ENCODE results near the gene NFE2L1. TPM values are rescaled to one million over a fixed set of nuclear protein-coding genes. Genes with fewer than 3 reads are reported as not detected.

NFE2L1 gene
- total RNA-seq, 2 experiments from 2014 or later: 69.4 to 70.2 TPM

GRCh38 chr17:48052956-48053757 lies 5.0 kb downstream of the NFE2L1 start:
- Mint-ChIP-seq H3K4me1 (peaks cover 68% of the 10 kb centered on the region), H3K9me3 (no peaks in the 10 kb centered on the region), H3K27me3 (no peaks in the 10 kb centered on the region), H3K36me3 (ENCODE audit: low read depth) (peaks cover 75% of the 10 kb centered on the region), H3K27ac (peak overlapping the region; percentile 58), H3K4me3 (no peak overlapping the region)
- CTCF ChIA-PET: interaction anchor here (1.1 to 1.9 kb wide), 2 partner anchors 22 to 26 kb away, joined by 3 to 10 read pairs; no protein-coding TSS in a partner anchor
- POLR2A ChIA-PET: interaction anchor here (0.8 to 1.3 kb wide), 2 partner anchors 11 to 17 kb away, joined by 3 to 4 read pairs; no protein-coding TSS in a partner anchor
- DNase-seq: no peak

- ChIA-PET POLR2A (no interaction called here), CTCF (interaction anchor here (1.9 kb wide), 1 partner anchor 26 kb away, joined by 10 read pairs; no protein-coding TSS in a partner anchor)
- Mint-ChIP-seq H3K4me3 (no peak overlapping the region), H3K4me1 (peaks cover 66% of the 10 kb centered on the region), H3K9me3 (no peaks in the 10 kb centered on the region), H3K27me3 (no peaks in the 10 kb centered on the region), H3K36me3 (ENCODE audit: low read depth) (peaks cover 79% of the 10 kb centered on the region), H3K27ac (peak overlapping the region; percentile 36)
- no peak for DNase-seq
These were observed 5.6 kb downstream of the NFE2L1 start for GRCh38 chr17:48053758-48054237.

- POLR2A ChIA-PET: interaction anchor here (2.2 kb wide), 1 partner anchor 8 kb away, joined by 16 read pairs; the partner anchor contains the start of gene NFE2L1
- CTCF ChIA-PET: interaction anchor here (1.6 to 2.0 kb wide), 4 partner anchors 18 to 28 kb away, joined by 5 to 10 read pairs (median 6); no protein-coding TSS in a partner anchor
- no peak overlapping the region for H3K4me3 Mint-ChIP-seq
These were observed 6.4 kb downstream of the NFE2L1 start for GRCh38 chr17:48054238-48055185.

GRCh38 chr17:48055531-48056245 lies 7.5 kb downstream of the NFE2L1 start:
- Mint-ChIP-seq H3K9me3 (no peaks in the 10 kb centered on the region), H3K27ac (peak overlapping the region; percentile 80), H3K4me3 (peak overlapping the region; percentile 29), H3K36me3 (ENCODE audit: low read depth) (peaks cover 85% of the 10 kb centered on the region), H3K27me3 (no peaks in the 10 kb centered on the region), H3K4me1 (peaks cover 52% of the 10 kb centered on the region)
- peak; percentile 41 for DNase-seq
- POLR2A ChIA-PET: interaction anchor here (1.5 to 2.2 kb wide), 2 partner anchors 9 to 12 kb away, joined by 4 to 16 read pairs; partner anchors contain the start of gene NFE2L1
- CTCF ChIA-PET: interaction anchor here (0.9 to 2.0 kb wide), 5 partner anchors 13 to 85 kb away, joined by 4 to 6 read pairs (median 6); partner anchors contain the start of gene CDK5RAP3

More at GRCh38 chr17:48054238-48055185, 6.4 kb downstream of the NFE2L1 start:
- Mint-ChIP-seq H3K27me3 (no peaks in the 10 kb centered on the region), H3K4me1 (peaks cover 61% of the 10 kb centered on the region), H3K36me3 (ENCODE audit: low read depth) (peaks cover 84% of the 10 kb centered on the region), H3K27ac (peak overlapping the region; percentile 80), H3K9me3 (no peaks in the 10 kb centered on the region)
- DNase-seq: no peak

- peaks cover 47% of the 10 kb centered on the region for H3K4me1 Mint-ChIP-seq
- no peak for DNase-seq
- H3K27ac Mint-ChIP-seq: peak overlapping the region; percentile 80
- H3K36me3 Mint-ChIP-seq (ENCODE audit: low read depth): peaks cover 83% of the 10 kb centered on the region
- ChIA-PET POLR2A (interaction anchor here (1.5 to 2.2 kb wide), 2 partner anchors 9 to 13 kb away, joined by 4 to 16 read pairs; partner anchors contain the start of gene NFE2L1), CTCF (interaction anchor here (1.2 to 2.0 kb wide), 4 partner anchors 20 to 85 kb away, joined by 5 to 6 read pairs (median 6); partner anchors contain the start of gene CDK5RAP3)
- H3K9me3 Mint-ChIP-seq: no peaks in the 10 kb centered on the region
- H3K27me3 Mint-ChIP-seq: no peaks in the 10 kb centered on the region
- H3K4me3 Mint-ChIP-seq: peak overlapping the region; percentile 27
These were observed 8.1 kb downstream of the NFE2L1 start for GRCh38 chr17:48056246-48056745.

GRCh38 chr17:48056879-48057278 lies 8.7 kb downstream of the NFE2L1 start:
- no peaks in the 10 kb centered on the region for H3K27me3 Mint-ChIP-seq
- H3K9me3 Mint-ChIP-seq: no peaks in the 10 kb centered on the region
- peaks cover 83% of the 10 kb centered on the region for H3K36me3 Mint-ChIP-seq (ENCODE audit: low read depth)
- no peak for DNase-seq
- H3K4me3 Mint-ChIP-seq: no peak overlapping the region
- H3K27ac Mint-ChIP-seq: peak overlapping the region; percentile 80
- ChIA-PET CTCF (interaction anchor here (1.5 to 2.0 kb wide), 2 partner anchors 23 to 32 kb away, joined by 3 to 6 read pairs; no protein-coding TSS in a partner anchor), POLR2A (interaction anchor here (1.5 to 2.4 kb wide), 3 partner anchors 8 to 13 kb away, joined by 4 to 17 read pairs (median 16); partner anchors contain the start of gene NFE2L1)
- H3K4me1 Mint-ChIP-seq: peaks cover 42% of the 10 kb centered on the region

- no peak overlapping the region for H3K4me3 Mint-ChIP-seq
- peaks cover 80% of the 10 kb centered on the region for H3K36me3 Mint-ChIP-seq (ENCODE audit: low read depth)
- no peaks in the 10 kb centered on the region for H3K27me3 Mint-ChIP-seq
- DNase-seq: no peak
- peak overlapping the region; percentile 80 for H3K27ac Mint-ChIP-seq
- ChIA-PET CTCF (interaction anchor here (1.5 kb wide), 2 partner anchors 11 to 32 kb away, joined by 3 to 5 read pairs; no protein-coding TSS in a partner anchor), POLR2A (interaction anchor here (1.3 to 2.4 kb wide), 2 partner anchors 9 to 15 kb away, joined by 4 to 17 read pairs; partner anchors contain the start of gene NFE2L1)
- no peaks in the 10 kb centered on the region for H3K9me3 Mint-ChIP-seq
- H3K4me1 Mint-ChIP-seq: peaks cover 37% of the 10 kb centered on the region
These were observed 9.5 kb downstream of the NFE2L1 start for GRCh38 chr17:48057626-48058025.

- H3K9me3 Mint-ChIP-seq: no peaks in the 10 kb centered on the region
- ChIA-PET CTCF (interaction anchor here (1.5 to 1.6 kb wide), 3 partner anchors 10 to 33 kb away, joined by 3 to 5 read pairs (median 3); no protein-coding TSS in a partner anchor), POLR2A (interaction anchor here (1.0 to 2.4 kb wide), 3 partner anchors 10 to 16 kb away, joined by 3 to 17 read pairs (median 4); partner anchors contain the start of gene NFE2L1)
- H3K27ac Mint-ChIP-seq: peak overlapping the region; percentile 31
- H3K4me1 Mint-ChIP-seq: peaks cover 28% of the 10 kb centered on the region
- peaks cover 73% of the 10 kb centered on the region for H3K36me3 Mint-ChIP-seq (ENCODE audit: low read depth)
- H3K27me3 Mint-ChIP-seq: no peaks in the 10 kb centered on the region
- no peak for DNase-seq
- H3K4me3 Mint-ChIP-seq: no peak overlapping the region
These were observed 10.4 kb downstream of the NFE2L1 start for GRCh38 chr17:48058393-48059124.

GRCh38 chr17:48059125-48059668 lies 11.0 kb downstream of the NFE2L1 start:
- H3K9me3 Mint-ChIP-seq: no peaks in the 10 kb centered on the region
- no peak overlapping the region for H3K4me3 Mint-ChIP-seq
- no peaks in the 10 kb centered on the region for H3K27me3 Mint-ChIP-seq
- POLR2A ChIA-PET: interaction anchor here (2.4 kb wide), 1 partner anchor 11 kb away, joined by 17 read pairs; the partner anchor contains the start of gene NFE2L1
- DNase-seq: no peak
- CTCF ChIA-PET: interaction anchor here (1.5 to 1.6 kb wide), 2 partner anchors 9 to 34 kb away, joined by 3 to 5 read pairs; no protein-coding TSS in a partner anchor
- H3K36me3 Mint-ChIP-seq (ENCODE audit: low read depth): peaks cover 74% of the 10 kb centered on the region
- H3K4me1 Mint-ChIP-seq: peaks cover 24% of the 10 kb centered on the region
- H3K27ac Mint-ChIP-seq: no peak overlapping the region

GRCh38 chr17:48060249-48060648 lies 12.1 kb downstream of the NFE2L1 start:
- Mint-ChIP-seq H3K27me3 (no peaks in the 10 kb centered on the region), H3K9me3 (no peaks in the 10 kb centered on the region), H3K4me3 (no peak overlapping the region), H3K27ac (no peak overlapping the region), H3K4me1 (peaks cover 20% of the 10 kb centered on the region), H3K36me3 (ENCODE audit: low read depth) (peaks cover 75% of the 10 kb centered on the region)
- ChIA-PET POLR2A (interaction anchor here (3.3 kb wide), 1 partner anchor 12 kb away, joined by 23 read pairs; the partner anchor contains the start of gene NFE2L1), CTCF (interaction anchor here (1.6 kb wide), 1 partner anchor 35 kb away, joined by 3 read pairs; no protein-coding TSS in a partner anchor)
- DNase-seq: no peak
